ENCODE data around the gene ISLR. TPM values are rescaled to one million over a fixed set of nuclear protein-coding genes. Genes with fewer than 3 reads are reported as not detected.
"Not testable (repeated sequence)": the region's sequence is repeated elsewhere in the genome, so short reads cannot be mapped to it uniquely, and the experiment has no call there.

The ISLR gene
- total RNA-seq, 2 donors from 2014 or later = 51.7 to 108 TPM

DNA sequence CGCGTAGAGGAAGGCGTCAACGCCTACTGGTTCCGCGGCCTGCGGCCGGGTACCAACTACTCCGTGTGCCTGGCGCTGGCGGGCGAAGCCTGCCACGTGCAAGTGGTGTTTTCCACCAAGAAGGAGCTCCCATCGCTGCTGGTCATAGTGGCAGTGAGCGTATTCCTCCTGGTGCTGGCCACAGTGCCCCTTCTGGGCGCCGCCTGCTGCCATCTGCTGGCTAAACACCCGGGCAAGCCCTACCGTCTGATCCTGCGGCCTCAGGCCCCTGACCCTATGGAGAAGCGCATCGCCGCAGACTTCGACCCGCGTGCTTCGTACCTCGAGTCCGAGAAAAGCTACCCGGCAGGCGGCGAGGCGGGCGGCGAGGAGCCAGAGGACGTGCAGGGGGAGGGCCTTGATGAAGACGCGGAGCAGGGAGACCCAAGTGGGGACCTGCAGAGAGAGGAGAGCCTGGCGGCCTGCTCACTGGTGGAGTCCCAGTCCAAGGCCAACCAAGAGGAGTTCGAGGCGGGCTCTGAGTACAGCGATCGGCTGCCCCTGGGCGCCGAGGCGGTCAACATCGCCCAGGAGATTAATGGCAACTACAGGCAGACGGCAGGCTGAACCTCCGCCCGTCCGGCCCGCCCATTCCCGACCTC, 39.0 kb upstream of the ISLR start:
- peak; percentile 87 for DNase-seq (ENCODE audit: low spot score)
- intact Hi-C loops (cut with DNase I) = loop anchor here in 1 of 2 donors (5.0 kb wide), 1 partner anchor 77 kb away; no protein-coding TSS in a partner anchor

DNA sequence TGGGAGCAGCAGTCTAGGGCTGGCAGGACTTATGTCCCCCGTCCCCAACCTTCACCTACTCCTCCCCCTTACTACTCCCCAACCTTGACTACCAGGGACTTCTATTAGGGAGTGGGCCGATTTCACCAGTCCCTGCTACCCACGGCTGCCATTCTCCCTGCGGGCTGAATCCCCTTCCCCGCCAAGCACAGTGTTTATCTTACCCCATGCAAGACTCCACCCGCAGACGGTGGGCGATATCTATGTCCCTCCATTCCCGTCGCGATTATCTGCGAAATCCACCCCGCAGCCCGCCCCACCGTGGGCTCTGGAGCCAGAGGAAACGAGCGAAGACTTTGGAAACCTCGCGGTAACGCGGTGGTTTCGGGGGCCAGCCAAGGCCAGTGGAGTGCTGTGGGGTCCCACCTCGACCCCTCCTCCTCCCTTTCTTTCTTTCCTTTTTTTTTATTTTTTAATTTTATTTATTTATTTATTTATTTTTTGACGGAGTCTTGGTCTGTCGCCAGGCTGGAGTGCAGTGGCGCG, 38.4 kb upstream of the ISLR start:
- intact Hi-C loops (cut with DNase I) = no loop called here
- no peak for DNase-seq (ENCODE audit: low spot score)

DNA sequence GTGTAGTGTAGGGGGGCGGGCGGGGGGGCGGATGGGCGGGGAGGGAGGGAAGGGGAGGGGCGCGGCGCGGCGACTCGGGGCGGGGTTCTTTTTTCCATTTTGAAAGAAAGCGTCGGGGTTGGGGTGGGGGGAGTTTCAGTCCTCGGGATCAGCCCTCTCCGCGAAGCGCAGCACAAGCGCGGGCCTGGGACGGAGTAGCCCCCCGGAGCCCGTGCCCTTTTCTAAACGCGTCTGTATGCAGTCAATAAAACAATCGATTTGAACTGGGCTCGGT, 37.0 kb upstream of the ISLR start:
- intact Hi-C loops (cut with DNase I) = no loop called here
- no peak for DNase-seq (ENCODE audit: low spot score)

DNA sequence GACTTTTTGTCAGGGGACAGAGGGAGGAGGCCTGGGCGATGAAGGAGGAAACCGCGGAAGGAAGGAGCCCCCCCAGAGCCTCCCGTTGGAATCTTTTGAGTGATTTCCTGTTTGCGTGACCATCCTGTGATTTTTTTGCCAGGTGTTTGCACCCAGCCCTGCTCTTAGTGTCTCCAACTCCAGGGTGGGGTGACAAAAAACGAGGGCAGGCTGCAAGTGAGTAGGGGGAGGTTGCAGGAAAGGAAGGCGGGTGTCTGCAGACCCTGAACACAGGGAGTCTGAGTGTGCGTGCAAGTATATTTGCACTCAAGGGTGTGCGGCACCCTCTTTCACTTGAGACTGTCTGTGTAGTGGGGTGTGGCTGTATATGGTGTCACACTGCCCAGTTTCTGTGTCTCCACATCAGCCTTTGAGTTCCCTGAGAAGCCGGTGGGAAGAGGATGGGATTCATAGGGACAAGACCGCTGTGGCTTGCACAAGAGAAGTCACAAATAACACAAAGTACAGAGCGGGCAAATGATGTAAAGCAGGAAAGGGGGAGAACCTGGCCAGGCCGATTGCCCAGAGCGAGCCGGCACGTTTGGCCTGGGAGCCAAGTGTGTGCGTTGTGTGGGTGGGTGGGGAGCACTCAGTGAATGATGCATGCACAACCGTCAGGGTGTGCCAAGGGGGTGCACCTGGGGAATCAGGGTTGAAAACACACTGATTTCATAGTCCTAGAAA, 36.5 kb upstream of the ISLR start:
- no peak for DNase-seq (ENCODE audit: low spot score)
- intact Hi-C loops (cut with DNase I) = no loop called here

DNA sequence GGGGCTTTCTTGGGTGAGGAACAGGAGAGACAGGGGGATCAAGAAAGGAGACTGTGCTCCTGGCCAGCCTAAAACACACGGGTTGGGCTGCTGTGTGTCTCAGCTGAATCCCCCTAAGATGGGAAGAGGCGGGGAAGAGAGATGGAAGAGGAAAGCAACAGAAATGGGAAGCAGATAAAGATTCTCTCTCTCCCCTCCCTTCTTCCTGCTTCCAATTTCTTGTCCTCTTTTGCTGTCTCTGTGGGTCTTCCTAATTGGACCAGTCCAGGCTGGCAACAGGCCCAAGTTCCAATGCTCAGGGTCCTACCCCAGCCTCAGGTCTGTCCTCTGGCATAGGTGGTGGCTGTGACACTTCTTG, 36.0 kb upstream of the ISLR start:
- intact Hi-C loops (cut with DNase I) = no loop called here

DNA sequence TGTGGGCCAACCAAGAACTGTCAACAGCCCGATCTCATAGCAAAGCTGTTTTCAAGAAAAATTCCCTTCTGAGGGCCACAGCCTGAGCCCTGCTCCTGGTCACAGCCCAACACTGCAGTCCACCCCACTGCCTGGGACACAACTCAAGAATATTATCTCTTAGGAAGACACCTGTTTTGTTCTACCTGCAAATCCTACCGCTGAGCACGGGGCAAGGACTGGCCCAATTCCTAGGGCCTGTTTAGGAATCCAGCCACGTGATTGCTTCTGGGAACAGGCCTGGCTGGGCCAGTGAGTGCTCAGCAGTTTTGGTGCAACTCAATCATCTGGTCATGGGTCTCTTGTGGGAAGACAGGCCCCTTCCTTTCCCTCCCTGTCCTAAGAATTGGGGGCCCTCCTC, 34.9 kb upstream of the ISLR start:
- no peak for DNase-seq (ENCODE audit: low spot score)
- intact Hi-C loops (cut with DNase I) = no loop called here

More for the DNA sequence above, 36.0 kb upstream of the ISLR start:
- DNase-seq (ENCODE audit: low spot score) = no peak

DNA sequence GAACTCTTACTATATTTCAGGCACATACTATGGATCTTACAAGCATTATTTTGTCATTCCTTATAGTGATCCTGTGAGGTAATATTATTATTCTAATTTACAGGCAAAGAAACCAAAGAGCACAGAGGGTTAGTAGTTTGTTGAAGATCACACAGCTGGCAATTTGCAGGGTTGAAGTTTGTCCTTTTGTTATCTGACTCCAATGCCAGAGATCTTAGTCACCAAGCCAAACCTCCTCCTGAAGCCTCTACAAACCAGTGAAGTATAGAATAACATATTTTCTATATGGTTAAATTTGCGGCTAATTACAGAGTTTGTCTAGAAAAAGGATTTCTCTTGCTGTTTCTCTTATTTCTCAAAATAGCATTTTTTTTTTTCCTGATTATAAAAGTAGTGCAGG, 31.9 kb upstream of the ISLR start:
- no peak for DNase-seq (ENCODE audit: low spot score)
- intact Hi-C loops (cut with DNase I) = no loop called here

DNA sequence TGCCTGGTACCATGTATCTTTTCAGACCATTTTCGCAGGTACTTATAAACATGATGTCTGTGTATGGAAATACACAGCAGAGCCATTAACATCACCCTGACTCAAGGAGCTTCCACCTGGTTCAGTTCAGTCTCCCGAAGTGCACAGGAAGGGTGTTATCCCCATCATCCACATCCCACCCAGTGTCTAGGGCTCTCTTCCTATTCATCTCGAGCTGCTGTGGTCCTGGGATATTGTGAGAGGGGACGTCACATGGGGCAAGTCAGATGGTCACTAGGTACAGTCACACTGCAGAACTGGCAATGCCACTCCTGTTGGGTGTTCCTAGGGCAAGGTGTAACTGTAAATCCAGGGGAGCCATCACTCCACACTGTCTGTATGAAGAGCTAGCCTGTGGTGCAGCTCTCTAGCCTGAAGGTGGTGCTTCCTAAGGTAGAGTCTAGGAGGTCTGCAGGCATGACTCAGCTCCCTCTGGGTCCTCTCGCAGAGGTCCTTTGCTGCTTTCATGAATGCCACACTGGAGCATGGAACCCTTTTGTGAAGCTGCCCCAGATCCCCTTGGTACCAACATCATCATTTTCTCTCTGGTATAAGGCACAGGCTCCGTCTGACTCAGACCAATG, 29.2 kb upstream of the ISLR start:
- DNase-seq (ENCODE audit: low spot score) = no peak
- intact Hi-C loops (cut with DNase I) = no loop called here

DNA sequence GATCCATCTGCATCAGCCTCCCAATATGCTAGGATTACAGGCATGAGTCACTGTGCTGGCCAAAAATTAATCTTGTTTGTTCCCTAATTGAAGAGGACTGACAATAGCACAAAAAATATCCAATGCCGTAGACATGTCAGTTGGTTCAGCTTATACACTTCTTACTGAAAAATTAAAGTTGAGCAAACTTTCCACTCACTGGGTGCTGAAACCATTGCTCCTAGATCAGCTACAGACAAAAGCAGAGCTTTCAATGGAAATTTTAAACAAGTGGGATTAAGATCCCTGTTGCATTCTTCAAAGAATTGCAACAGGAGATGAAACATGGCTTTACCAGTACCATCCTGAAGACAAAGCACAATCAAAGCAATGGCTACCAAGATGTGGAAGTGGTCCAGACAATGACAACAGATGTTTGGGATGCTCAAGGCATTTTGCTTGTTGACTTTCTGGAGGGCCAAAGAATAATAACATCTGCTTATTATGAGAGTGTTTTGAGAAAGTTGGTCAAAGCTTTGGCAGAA, 27.2 kb upstream of the ISLR start:
- intact Hi-C loops (cut with DNase I) = no loop called here
- DNase-seq (ENCODE audit: low spot score) = no peak

DNA sequence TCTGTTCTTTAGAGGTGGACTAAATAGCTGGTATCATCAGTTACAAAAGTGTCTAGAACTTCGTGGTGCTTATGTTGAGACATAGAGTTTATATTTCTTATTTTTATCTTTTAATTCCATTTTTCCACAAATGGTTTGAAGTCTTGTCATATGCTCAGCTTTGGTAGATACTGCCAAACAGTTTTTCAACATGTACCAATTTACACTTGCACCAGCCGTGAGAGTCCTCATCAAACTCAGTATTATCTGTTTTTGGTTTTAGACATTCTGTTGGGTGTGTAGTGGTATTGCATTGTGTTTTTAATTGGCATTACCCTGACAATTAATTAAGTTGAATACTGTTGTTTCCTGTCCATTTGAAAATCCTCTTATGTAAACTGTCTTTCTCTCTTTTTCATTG, 26.5 kb upstream of the ISLR start:
- DNase-seq (ENCODE audit: low spot score) = no peak
- intact Hi-C loops (cut with DNase I) = no loop called here

DNA sequence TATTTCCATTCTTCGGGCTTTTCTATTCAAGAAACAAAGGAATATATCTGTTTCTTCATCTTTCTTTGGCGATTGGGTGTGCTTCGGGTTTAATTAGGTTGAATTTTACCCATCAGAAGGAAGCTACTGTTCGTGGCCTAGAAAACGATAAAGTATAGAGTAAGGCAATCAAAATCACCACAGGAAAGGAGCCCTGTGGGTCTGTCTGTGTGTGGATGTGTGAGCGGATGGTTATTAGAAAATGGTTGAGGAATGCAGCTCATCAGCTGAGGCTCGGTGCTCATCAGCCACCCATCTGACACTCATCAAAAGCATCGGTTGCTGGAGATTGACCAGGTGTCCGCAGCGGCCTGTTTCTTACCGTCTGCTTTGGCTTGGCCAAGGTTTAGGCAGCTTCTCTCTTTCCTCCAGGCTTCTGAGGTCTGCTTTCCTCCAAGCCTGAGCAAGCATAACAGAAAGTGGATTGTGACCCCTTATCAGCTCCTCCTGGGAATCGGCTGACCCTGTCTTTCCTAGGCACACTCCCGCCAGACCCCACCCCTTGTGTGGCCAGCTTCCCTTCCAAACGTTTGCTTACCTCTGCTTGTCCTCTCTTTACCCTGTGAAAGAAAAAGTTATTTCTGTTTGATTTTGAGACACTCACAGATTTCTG, 17.6 kb upstream of the ISLR start:
- DNase-seq (ENCODE audit: low spot score) = no peak
- intact Hi-C loops (cut with DNase I) = no loop called here

DNA sequence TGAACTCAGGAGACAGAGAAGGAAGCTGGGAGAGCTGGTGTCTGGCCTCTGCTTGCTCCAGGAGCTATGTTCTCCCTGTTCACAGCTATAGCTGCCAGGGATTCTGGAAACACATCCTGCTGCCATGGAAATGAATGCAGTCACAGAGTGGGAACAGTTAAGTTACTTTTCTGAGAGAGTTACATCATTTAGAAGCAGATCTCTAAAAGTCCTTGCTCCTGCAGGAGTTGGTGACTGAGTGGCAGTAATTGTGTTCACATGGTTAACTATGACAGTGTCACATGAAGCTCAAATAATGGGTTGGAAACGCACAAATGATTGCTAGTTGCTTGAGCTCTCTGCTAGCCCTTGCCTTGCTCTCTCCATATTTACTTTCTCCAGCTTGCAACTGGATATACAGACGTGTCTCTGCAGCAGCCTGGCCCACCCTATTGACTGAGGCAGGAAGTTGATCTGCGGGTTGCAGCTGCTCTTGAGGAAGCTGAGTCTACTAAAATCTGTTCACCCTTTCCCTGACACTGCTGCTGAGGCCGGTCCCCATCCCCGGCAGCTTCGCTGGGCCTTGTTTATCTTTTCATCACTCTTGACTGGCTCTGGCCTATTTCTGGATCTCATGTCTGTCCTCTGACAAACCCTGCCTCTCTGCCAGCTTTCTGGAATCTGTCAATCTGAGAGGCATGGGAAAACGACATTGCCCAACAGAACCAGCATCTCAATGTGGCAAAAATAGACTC, 16.7 kb upstream of the ISLR start:
- intact Hi-C loops (cut with DNase I) = no loop called here
- DNase-seq (ENCODE audit: low spot score) = no peak

DNA sequence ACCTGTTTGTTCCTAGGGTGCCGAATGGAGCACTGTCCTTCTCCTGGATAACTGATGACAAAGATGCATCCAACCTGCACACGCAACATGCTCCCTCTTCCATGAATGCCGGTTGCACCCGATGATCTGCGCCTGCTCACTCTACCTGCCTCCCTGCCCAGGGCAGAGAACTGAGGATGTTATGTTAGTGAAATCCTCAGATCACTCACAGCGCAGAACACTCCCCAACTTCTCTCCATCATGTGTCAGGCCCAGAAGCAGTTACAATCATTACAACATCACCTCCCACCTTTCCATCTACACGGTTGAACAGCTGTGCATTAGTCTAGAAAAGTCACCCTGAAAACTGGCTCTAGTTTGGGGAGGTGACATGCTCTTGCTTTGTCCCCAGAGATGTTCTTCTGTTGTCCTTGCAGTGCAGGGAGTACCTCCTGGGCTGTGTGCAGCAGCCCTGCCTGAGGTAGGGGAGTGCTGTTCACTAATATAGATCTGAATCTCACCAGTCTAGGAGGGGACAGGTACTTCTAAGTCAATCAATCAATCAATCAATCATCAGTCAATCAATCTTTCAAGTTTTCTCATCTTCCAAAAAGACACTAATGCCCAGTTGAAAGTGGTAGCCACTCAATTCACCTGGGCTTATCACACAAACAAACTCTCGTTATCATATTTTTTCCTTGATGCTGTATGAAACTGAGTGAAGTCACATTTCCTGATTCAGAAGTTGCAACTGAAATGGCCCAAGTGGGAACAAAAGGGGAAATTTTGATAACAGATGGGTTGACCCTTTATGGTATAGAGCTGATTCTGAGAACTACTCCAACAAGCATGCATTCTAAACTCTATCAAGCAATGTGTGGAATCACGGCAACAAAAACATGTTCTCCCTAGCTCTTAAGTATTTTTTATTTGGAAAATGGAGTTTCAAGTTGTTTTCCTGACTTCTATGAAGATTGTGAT, 15.4 kb upstream of the ISLR start:
- DNase-seq (ENCODE audit: low spot score) = no peak
- intact Hi-C loops (cut with DNase I) = no loop called here

DNA sequence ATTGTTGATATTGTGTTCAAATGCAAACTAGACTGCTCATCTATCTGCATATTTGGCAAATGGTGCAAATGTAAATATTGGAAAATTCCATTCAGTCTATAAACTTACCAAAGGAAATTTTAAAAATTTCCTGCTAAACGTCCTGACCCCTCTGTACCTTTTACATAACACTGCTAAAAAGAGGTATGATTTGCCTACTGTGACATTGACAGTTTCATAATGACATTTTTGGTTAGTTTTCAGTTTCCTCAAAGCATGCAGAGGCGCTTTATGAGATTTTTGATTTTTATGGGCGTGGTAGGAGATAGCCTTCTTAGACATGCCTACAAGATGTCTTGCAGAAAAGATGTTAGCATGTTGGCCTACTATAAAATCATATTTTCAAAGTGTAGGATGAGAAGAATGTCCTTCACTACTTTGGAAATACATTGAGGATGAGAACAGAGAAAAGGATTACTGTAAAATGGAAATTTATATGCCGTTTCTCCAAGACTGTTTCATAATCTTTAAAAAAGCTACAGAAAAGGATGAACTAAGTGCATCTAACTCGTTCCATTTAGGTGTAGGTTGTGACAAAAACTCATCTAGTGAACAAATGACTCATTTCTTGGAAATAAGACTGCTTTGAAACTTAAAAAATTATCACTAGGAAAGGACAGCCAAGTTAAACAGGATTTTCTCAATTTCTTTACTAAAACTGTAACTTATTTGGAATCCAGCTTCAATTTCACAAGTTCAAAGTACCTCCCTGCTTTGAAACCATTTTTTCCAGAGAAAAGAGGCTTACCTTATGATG, 14.5 kb upstream of the ISLR start:
- intact Hi-C loops (cut with DNase I) = no loop called here
- DNase-seq (ENCODE audit: low spot score) = no peak

DNA sequence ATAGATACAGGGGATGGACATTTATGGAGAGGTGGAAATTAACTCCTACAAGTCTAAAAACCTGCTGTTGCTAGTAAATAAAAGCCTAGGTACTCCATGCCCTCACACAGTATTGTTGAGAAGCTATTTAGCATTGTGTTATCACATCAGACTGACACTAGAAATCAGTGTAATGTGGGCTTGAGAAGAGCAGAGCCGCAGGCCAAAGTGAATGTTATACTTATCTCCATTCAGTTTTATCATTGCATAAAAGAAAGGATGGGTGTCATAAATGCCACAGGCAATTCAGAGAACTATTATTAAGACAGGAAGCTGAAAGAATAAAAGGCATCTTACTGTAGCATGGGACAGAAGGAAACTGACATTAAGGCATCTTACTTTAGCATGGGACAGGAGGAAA, 13.7 kb upstream of the ISLR start:
- intact Hi-C loops (cut with DNase I) = no loop called here
- no peak for DNase-seq (ENCODE audit: low spot score)

DNA sequence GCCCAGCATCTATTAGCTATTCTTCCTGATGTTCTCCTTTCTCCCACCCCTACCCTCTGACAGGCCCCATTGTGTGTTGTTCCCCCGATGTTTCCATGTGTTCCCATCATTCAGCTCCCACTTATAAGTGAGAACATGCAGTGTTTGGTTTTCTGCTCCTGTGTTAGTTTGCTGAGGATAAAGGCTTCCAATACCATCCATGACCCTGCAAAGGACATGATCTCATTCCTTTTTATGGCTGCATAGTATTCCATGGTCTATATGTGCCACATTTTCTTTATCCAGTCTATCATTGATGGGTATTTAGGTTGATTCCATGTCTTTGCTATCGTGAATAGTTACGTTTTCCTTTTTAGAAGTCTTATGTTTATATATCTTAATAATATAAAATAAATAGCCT, 13.1 kb upstream of the ISLR start:
- intact Hi-C loops (cut with DNase I); DNase-seq (ENCODE audit: low spot score): not testable (repeated sequence)

DNA sequence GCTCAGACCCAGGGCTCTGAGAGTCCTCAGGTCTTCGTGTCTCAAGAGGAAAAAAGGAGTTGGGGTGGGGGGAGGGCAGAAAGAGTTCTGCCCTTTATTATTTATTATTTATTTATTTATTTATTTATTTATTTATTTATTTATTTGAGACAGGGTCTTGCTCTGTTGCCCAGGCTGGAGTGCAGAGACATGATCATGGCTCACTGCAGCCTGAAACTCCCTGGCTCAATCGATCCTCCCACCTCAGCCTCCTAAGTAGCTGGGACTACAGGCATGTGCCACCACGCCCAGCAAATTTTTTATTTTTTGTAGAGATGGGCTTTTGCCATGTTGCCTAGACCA, 11.3 kb upstream of the ISLR start:
- DNase-seq (ENCODE audit: low spot score); intact Hi-C loops (cut with DNase I): not testable (repeated sequence)

DNA sequence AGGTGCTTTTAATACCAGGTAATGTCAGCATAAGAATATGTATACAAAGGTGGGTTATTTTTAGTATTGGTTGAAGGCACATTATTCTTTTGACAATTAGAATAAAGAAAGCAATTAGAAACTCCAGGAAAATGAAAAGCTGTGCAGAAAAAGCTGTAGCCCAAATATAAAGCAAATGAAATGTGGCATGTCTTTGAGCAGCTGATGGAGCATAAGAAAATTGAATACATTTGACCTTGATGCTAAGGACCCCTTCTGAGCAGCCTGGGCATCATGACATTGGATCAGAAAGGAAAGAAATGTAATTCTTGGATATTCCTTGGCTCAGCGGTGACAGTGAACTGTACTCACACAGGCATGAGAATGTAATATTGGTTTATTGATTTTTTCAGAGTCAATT, 8.0 kb upstream of the ISLR start:
- intact Hi-C loops (cut with DNase I) = no loop called here
- no peak for DNase-seq (ENCODE audit: low spot score)

Data from posterior vena cava (tissue), 2 donors.